Measurements from ENCODE around the gene RYR2.

DNA sequence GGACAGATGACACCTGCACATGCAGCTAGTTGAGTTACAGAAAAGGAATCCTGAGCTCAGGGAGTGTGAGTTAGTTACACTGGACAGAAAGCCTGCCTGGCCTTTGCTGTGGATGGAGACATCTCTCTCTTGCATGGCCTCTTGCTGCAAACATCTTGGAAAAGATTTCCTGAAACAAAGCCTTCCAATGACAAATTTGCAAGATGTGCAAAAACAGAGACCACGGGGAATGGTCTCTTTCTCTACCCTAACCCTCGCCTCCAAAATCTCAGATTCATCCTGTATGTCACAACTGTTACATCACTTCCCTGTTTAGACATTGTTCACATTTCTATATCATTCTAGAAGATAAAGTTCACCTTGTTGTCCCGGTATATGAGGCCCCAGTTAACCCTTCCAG, 415.6 kb downstream of the RYR2 start:
- TF ChIP-seq, protein P1, sequence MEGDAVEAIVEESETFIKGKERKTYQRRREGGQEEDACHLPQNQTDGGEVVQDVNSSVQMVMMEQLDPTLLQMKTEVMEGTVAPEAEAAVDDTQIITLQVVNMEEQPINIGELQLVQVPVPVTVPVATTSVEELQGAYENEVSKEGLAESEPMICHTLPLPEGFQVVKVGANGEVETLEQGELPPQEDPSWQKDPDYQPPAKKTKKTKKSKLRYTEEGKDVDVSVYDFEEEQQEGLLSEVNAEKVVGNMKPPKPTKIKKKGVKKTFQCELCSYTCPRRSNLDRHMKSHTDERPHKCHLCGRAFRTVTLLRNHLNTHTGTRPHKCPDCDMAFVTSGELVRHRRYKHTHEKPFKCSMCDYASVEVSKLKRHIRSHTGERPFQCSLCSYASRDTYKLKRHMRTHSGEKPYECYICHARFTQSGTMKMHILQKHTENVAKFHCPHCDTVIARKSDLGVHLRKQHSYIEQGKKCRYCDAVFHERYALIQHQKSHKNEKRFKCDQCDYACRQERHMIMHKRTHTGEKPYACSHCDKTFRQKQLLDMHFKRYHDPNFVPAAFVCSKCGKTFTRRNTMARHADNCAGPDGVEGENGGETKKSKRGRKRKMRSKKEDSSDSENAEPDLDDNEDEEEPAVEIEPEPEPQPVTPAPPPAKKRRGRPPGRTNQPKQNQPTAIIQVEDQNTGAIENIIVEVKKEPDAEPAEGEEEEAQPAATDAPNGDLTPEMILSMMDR (IDR thresholded peaks at IDR 0.05), result no peak
- TF ChIP-seq POLR2A (IDR thresholded peaks at IDR 0.05), result no peak
